ENCODE data around the gene SMAD6. TPM values are rescaled to one million over a fixed set of nuclear protein-coding genes. Genes with fewer than 3 reads are reported as not detected.
A peak's percentile ranks its signal among the peaks of the same experiment; 100 is the strongest.

Gene SMAD6
- total and polyA plus RNA-seq, 2 experiments from 2014 or later, result 1.6 to 15.7 TPM

DNA sequence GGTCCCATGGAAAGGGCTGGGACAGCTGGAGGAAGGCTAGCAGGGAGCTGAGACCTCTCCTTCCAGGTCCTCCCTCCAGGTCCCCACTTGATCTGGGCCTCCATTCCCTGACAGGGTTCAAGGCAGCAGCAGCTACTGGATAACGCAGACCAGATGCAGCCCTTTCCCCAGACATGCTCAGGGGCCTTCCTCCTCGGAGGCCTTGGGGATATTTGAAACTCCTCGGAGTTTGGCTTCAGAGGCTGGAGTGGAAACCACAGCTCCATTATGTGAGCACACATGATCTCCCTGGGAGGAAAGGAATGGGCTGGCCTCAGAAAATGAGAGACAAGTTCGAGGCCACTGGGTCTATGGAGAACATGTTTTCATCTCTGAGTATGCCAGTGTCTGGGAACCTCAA lies 119.3 kb downstream of the SMAD6 start:
- no peaks in the 10 kb centered on the region for H4K20me1 ChIP-seq (replicated peaks; ENCODE audit: insufficient read depth)
- H3K4me3 ChIP-seq, result no peak overlapping the region
- no peaks in the 10 kb centered on the region for H3K27me3 ChIP-seq (ENCODE audit: insufficient read depth)
- no peaks in the 10 kb centered on the region for H3K79me2 ChIP-seq (replicated peaks; ENCODE audit: insufficient read depth)
- H3K4me2 ChIP-seq, result no peak overlapping the region
- H3K27ac ChIP-seq (ENCODE audit: low read depth), result no peak overlapping the region
- no peaks in the 10 kb centered on the region for H3K9me2 ChIP-seq (ENCODE audit: insufficient read depth)
- H3K4me1 ChIP-seq (ENCODE audit: insufficient read depth), result no peaks in the 10 kb centered on the region
- H3F3A ChIP-seq (replicated peaks; ENCODE audit: low read depth), result no peaks in the 10 kb centered on the region
- Mint-ChIP-seq H3K27ac (no peak overlapping the region), H3K36me3 (ENCODE audit: low read depth) (no peaks in the 10 kb centered on the region), H3K4me1 (peaks cover 7% of the 10 kb centered on the region; the same call in 2 of the 3 replicates), H3K9me3 (no peaks in the 10 kb centered on the region), H3K27me3 (ENCODE audit: insufficient read depth, low read depth, poor library complexity) (peaks cover 5% of the 10 kb centered on the region), H3K4me3 (no peak overlapping the region)
- H3K36me3 ChIP-seq (ENCODE audit: insufficient read depth), result no peaks in the 10 kb centered on the region
- ATAC-seq (no peak), DNase-seq (ENCODE audit: low spot score) (no peak)
- TF ChIP-seq NANOG (IDR thresholded peaks at IDR 0.05; ENCODE audit: borderline replicate concordance) (no peak), EZH2phosphoT487 (IDR thresholded peaks at IDR 0.05; ENCODE audit: unreplicated experiment) (no peak), CREB1 (CRISPR knock-in tag; IDR thresholded peaks at IDR 0.05; ENCODE audit: low read depth) (no peak)
- TF ChIP-seq, protein P1, sequence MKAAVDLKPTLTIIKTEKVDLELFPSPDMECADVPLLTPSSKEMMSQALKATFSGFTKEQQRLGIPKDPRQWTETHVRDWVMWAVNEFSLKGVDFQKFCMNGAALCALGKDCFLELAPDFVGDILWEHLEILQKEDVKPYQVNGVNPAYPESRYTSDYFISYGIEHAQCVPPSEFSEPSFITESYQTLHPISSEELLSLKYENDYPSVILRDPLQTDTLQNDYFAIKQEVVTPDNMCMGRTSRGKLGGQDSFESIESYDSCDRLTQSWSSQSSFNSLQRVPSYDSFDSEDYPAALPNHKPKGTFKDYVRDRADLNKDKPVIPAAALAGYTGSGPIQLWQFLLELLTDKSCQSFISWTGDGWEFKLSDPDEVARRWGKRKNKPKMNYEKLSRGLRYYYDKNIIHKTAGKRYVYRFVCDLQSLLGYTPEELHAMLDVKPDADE (IDR thresholded peaks at IDR 0.05), result no peak
- TF ChIP-seq, protein P2, sequence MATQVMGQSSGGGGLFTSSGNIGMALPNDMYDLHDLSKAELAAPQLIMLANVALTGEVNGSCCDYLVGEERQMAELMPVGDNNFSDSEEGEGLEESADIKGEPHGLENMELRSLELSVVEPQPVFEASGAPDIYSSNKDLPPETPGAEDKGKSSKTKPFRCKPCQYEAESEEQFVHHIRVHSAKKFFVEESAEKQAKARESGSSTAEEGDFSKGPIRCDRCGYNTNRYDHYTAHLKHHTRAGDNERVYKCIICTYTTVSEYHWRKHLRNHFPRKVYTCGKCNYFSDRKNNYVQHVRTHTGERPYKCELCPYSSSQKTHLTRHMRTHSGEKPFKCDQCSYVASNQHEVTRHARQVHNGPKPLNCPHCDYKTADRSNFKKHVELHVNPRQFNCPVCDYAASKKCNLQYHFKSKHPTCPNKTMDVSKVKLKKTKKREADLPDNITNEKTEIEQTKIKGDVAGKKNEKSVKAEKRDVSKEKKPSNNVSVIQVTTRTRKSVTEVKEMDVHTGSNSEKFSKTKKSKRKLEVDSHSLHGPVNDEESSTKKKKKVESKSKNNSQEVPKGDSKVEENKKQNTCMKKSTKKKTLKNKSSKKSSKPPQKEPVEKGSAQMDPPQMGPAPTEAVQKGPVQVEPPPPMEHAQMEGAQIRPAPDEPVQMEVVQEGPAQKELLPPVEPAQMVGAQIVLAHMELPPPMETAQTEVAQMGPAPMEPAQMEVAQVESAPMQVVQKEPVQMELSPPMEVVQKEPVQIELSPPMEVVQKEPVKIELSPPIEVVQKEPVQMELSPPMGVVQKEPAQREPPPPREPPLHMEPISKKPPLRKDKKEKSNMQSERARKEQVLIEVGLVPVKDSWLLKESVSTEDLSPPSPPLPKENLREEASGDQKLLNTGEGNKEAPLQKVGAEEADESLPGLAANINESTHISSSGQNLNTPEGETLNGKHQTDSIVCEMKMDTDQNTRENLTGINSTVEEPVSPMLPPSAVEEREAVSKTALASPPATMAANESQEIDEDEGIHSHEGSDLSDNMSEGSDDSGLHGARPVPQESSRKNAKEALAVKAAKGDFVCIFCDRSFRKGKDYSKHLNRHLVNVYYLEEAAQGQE (IDR thresholded peaks at IDR 0.05; ENCODE audit: unreplicated experiment), result no peak
- TF ChIP-seq, protein P3, sequence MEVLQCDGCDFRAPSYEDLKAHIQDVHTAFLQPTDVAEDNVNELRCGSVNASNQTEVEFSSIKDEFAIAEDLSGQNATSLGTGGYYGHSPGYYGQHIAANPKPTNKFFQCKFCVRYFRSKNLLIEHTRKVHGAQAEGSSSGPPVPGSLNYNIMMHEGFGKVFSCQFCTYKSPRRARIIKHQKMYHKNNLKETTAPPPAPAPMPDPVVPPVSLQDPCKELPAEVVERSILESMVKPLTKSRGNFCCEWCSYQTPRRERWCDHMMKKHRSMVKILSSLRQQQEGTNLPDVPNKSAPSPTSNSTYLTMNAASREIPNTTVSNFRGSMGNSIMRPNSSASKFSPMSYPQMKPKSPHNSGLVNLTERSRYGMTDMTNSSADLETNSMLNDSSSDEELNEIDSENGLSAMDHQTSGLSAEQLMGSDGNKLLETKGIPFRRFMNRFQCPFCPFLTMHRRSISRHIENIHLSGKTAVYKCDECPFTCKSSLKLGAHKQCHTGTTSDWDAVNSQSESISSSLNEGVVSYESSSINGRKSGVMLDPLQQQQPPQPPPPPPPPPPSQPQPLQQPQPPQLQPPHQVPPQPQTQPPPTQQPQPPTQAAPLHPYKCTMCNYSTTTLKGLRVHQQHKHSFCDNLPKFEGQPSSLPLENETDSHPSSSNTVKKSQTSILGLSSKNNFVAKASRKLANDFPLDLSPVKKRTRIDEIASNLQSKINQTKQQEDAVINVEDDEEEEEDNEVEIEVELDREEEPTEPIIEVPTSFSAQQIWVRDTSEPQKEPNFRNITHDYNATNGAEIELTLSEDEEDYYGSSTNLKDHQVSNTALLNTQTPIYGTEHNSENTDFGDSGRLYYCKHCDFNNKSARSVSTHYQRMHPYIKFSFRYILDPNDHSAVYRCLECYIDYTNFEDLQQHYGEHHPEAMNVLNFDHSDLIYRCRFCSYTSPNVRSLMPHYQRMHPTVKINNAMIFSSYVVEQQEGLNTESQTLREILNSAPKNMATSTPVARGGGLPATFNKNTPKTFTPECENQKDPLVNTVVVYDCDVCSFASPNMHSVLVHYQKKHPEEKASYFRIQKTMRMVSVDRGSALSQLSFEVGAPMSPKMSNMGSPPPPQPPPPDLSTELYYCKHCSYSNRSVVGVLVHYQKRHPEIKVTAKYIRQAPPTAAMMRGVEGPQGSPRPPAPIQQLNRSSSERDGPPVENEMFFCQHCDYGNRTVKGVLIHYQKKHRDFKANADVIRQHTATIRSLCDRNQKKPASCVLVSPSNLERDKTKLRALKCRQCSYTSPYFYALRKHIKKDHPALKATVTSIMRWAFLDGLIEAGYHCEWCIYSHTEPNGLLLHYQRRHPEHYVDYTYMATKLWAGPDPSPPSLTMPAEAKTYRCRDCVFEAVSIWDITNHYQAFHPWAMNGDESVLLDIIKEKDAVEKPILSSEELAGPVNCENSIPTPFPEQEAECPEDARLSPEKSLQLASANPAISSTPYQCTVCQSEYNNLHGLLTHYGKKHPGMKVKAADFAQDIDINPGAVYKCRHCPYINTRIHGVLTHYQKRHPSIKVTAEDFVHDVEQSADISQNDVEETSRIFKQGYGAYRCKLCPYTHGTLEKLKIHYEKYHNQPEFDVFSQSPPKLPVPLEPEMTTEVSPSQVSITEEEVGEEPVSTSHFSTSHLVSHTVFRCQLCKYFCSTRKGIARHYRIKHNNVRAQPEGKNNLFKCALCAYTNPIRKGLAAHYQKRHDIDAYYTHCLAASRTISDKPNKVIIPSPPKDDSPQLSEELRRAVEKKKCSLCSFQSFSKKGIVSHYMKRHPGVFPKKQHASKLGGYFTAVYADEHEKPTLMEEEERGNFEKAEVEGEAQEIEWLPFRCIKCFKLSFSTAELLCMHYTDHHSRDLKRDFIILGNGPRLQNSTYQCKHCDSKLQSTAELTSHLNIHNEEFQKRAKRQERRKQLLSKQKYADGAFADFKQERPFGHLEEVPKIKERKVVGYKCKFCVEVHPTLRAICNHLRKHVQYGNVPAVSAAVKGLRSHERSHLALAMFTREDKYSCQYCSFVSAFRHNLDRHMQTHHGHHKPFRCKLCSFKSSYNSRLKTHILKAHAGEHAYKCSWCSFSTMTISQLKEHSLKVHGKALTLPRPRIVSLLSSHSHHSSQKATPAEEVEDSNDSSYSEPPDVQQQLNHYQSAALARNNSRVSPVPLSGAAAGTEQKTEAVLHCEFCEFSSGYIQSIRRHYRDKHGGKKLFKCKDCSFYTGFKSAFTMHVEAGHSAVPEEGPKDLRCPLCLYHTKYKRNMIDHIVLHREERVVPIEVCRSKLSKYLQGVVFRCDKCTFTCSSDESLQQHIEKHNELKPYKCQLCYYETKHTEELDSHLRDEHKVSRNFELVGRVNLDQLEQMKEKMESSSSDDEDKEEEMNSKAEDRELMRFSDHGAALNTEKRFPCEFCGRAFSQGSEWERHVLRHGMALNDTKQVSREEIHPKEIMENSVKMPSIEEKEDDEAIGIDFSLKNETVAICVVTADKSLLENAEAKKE (CRISPR knock-in tag; IDR thresholded peaks at IDR 0.05), result no peak
- TF ChIP-seq, protein P4, sequence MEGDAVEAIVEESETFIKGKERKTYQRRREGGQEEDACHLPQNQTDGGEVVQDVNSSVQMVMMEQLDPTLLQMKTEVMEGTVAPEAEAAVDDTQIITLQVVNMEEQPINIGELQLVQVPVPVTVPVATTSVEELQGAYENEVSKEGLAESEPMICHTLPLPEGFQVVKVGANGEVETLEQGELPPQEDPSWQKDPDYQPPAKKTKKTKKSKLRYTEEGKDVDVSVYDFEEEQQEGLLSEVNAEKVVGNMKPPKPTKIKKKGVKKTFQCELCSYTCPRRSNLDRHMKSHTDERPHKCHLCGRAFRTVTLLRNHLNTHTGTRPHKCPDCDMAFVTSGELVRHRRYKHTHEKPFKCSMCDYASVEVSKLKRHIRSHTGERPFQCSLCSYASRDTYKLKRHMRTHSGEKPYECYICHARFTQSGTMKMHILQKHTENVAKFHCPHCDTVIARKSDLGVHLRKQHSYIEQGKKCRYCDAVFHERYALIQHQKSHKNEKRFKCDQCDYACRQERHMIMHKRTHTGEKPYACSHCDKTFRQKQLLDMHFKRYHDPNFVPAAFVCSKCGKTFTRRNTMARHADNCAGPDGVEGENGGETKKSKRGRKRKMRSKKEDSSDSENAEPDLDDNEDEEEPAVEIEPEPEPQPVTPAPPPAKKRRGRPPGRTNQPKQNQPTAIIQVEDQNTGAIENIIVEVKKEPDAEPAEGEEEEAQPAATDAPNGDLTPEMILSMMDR (conservative IDR thresholded peaks at IDR 0.05; ENCODE audit: low read depth in 2 of 2), result no peak
- H2AFZ ChIP-seq, result 0 out of 2 replicates have a peak overlapping the region, but pooled peaks have one; percentile 2
